Thymus (tissue), 11 donors: ENCODE data around the gene MRPL46. TPM values are rescaled to one million over a fixed set of nuclear protein-coding genes. Genes with fewer than 3 reads are reported as not detected.
"Not testable (repeated sequence)": the region's sequence is repeated elsewhere in the genome, so short reads cannot be mapped to it uniquely, and the experiment has no call there.

Experiments used
- DNase-seq, 9 donors: peaks; one replicate each; pipeline ENCODE4 v3.0.0-alpha.2; 2013; ENCODE audit warnings: low spot score in 9 of 9, low read depth in 6 of 9, missing footprints in 1 of 9
- H3K27ac ChIP-seq, 2 donors: one replicate each; pipeline ENCODE4 v1.5.1; 2013; ENCODE audit warnings: control low read depth in 1 of 2, low read depth in 1 of 2, low read length in 1 of 2, mild to moderate bottlenecking in 1 of 2, moderate library complexity in 1 of 2
- H3K27me3 ChIP-seq, 2 donors: one replicate each; pipeline ENCODE4 v1.5.1; 2013; ENCODE audit warnings: low read length in 1 of 2; ENCODE audit not compliant: control insufficient read depth in 2 of 2, insufficient read depth in 1 of 2
- H3K36me3 ChIP-seq, 2 donors: one replicate each; pipeline ENCODE4 v1.5.1; 2013; ENCODE audit warnings: low read length in 1 of 2, mild to moderate bottlenecking in 1 of 2, moderate library complexity in 1 of 2; ENCODE audit not compliant: control insufficient read depth in 2 of 2, insufficient read depth in 2 of 2
- H3K4me1 ChIP-seq, 2 donors: one replicate each; pipeline ENCODE4 v1.5.1; 2013; ENCODE audit warnings: low read length in 2 of 2; ENCODE audit not compliant: control insufficient read depth in 2 of 2, insufficient read depth in 2 of 2
- H3K4me3 ChIP-seq, 2 donors: one replicate each; pipeline ENCODE4 v1.5.1; 2013; ENCODE audit warnings: low read length in 2 of 2, control low read depth in 1 of 2, mild to moderate bottlenecking in 1 of 2
- H3K9me3 ChIP-seq, 2 donors: one replicate each; pipeline ENCODE4 v1.5.1; 2013; ENCODE audit warnings: low read length in 1 of 2, mild to moderate bottlenecking in 1 of 2; ENCODE audit not compliant: control insufficient read depth in 2 of 2, insufficient read depth in 1 of 2
- WGBS: extraction: QIAGEN DNeasy Blood & Tissue Kit; methylation state at CpG from one replicate; pipeline ENCODE4 v1.1.7; 2013; 5-methylcytosine and 5-hydroxymethylcytosine counted together
- polyA plus RNA-seq: library from polyadenylated mRNA; stranded (reverse); fragments of 200-250 nt; gene quantifications from one replicate; pipeline ENCODE4 v1.2.3, GENCODE V29; 2013
- total RNA-seq: library from RNA; stranded (reverse); fragments of 120-200 nt; gene quantifications from one replicate; pipeline ENCODE4 v1.2.4, GENCODE V29; 2013
- donor health status: healthy.

The MRPL46 gene
- total and polyA plus RNA-seq, 2 donors = 29.7 to 31.7 TPM

- no peaks in the 10 kb centered on the region for H3K36me3 ChIP-seq
- H3K27me3 ChIP-seq = no peaks in the 10 kb centered on the region
- H3K9me3 ChIP-seq = no peaks in the 10 kb centered on the region
- 90% methylated on average over 2 of the region's 2 CpGs for WGBS
- H3K4me1 ChIP-seq = no peaks in the 10 kb centered on the region
- H3K4me3 ChIP-seq = no peak overlapping the region
- DNase-seq = no peak
- H3K27ac ChIP-seq = no peak overlapping the region
Observed at GRCh38 chr15:88487178-88487795, 20.1 kb upstream of the MRPL46 start.

- H3K4me3 ChIP-seq = no peak overlapping the region
- no peaks in the 10 kb centered on the region for H3K36me3 ChIP-seq
- H3K4me1 ChIP-seq = no peaks in the 10 kb centered on the region
- no peaks in the 10 kb centered on the region for H3K9me3 ChIP-seq
- WGBS = 80% methylated on average over 10 of the region's 10 CpGs
- H3K27ac ChIP-seq = no peak overlapping the region
- no peak for DNase-seq
- no peaks in the 10 kb centered on the region for H3K27me3 ChIP-seq
Observed at GRCh38 chr15:88484682-88485331, 17.6 kb upstream of the MRPL46 start.

GRCh38 chr15:88482263-88482662 lies 15.1 kb upstream of the MRPL46 start:
- 25% methylated on average over 1 of the region's 1 CpG for WGBS

GRCh38 chr15:88480981-88481380 lies 13.8 kb upstream of the MRPL46 start:
- no peak overlapping the region for H3K4me3 ChIP-seq
- H3K36me3 ChIP-seq = peaks cover 16 to 18% of the 10 kb centered on the region in 2 donors
- no peaks in the 10 kb centered on the region for H3K27me3 ChIP-seq
- no peak for DNase-seq
- WGBS = 84% methylated on average over 8 of the region's 8 CpGs
- no peaks in the 10 kb centered on the region for H3K4me1 ChIP-seq
- no peaks in the 10 kb centered on the region for H3K9me3 ChIP-seq
- no peak overlapping the region for H3K27ac ChIP-seq

More at GRCh38 chr15:88482263-88482662, 15.1 kb upstream of the MRPL46 start:
- peaks cover 6 to 10% of the 10 kb centered on the region in 2 donors for H3K36me3 ChIP-seq
- no peak overlapping the region for H3K27ac ChIP-seq
- no peaks in the 10 kb centered on the region for H3K4me1 ChIP-seq
- H3K9me3 ChIP-seq = no peaks in the 10 kb centered on the region
- no peak overlapping the region for H3K4me3 ChIP-seq
- no peak for DNase-seq
- no peaks in the 10 kb centered on the region for H3K27me3 ChIP-seq

- WGBS = 68% methylated on average over 3 of the region's 3 CpGs
- no peak overlapping the region for H3K27ac ChIP-seq
- DNase-seq = no peak
- no peak overlapping the region for H3K4me3 ChIP-seq
- no peaks in the 10 kb centered on the region for H3K4me1 ChIP-seq
- no peaks in the 10 kb centered on the region for H3K27me3 ChIP-seq
- H3K36me3 ChIP-seq = peaks cover 27 to 28% of the 10 kb centered on the region in 2 donors
- H3K9me3 ChIP-seq = no peaks in the 10 kb centered on the region
Observed at GRCh38 chr15:88479169-88479568, 12.0 kb upstream of the MRPL46 start.

GRCh38 chr15:88477904-88478303 lies 10.7 kb upstream of the MRPL46 start:
- 97% methylated on average over 5 of the region's 5 CpGs for WGBS

GRCh38 chr15:88477126-88477525 lies 9.9 kb upstream of the MRPL46 start:
- no peaks in the 10 kb centered on the region for H3K27me3 ChIP-seq
- H3K4me3 ChIP-seq = no peak overlapping the region
- DNase-seq = no peak
- WGBS = 97% methylated on average over 7 of the region's 7 CpGs
- no peak overlapping the region for H3K27ac ChIP-seq
- no peaks in the 10 kb centered on the region for H3K9me3 ChIP-seq
- no peaks in the 10 kb centered on the region for H3K4me1 ChIP-seq
- H3K36me3 ChIP-seq = peaks cover 38 to 41% of the 10 kb centered on the region in 2 donors

More at GRCh38 chr15:88477904-88478303, 10.7 kb upstream of the MRPL46 start:
- Histone ChIP-seq H3K4me3 (no peak overlapping the region), H3K27ac (no peak overlapping the region), H3K27me3 (no peaks in the 10 kb centered on the region), H3K4me1 (no peaks in the 10 kb centered on the region), H3K36me3 (peaks cover 32 to 36% of the 10 kb centered on the region in 2 donors), H3K9me3 (no peaks in the 10 kb centered on the region)
- DNase-seq = no peak

GRCh38 chr15:88476635-88477060 lies 9.5 kb upstream of the MRPL46 start:
- no peaks in the 10 kb centered on the region for H3K27me3 ChIP-seq
- no peak overlapping the region for H3K27ac ChIP-seq
- H3K4me3 ChIP-seq = no peak overlapping the region
- DNase-seq = peak in 3 of 9 donors; percentile 15 to 41 (median 25)
- WGBS = 92% methylated on average over 8 of the region's 8 CpGs
- H3K36me3 ChIP-seq = peaks cover 38 to 45% of the 10 kb centered on the region in 2 donors
- H3K4me1 ChIP-seq = no peaks in the 10 kb centered on the region
- H3K9me3 ChIP-seq = no peaks in the 10 kb centered on the region

GRCh38 chr15:88473661-88474293 lies 6.6 kb upstream of the MRPL46 start:
- not testable (repeated sequence) for DNase-seq, H3K27ac ChIP-seq, H3K9me3 ChIP-seq, H3K27me3 ChIP-seq, H3K4me3 ChIP-seq, H3K4me1 ChIP-seq
- 98% methylated on average over 4 of the region's 4 CpGs for WGBS
- H3K36me3 ChIP-seq = peaks cover 43 to 46% of the 10 kb centered on the region in 2 donors
